Peyer's patch (tissue), 4 donors: Measurements from ENCODE around the gene TAS2R46.
"Not testable (repeated sequence)": the region's sequence is repeated elsewhere in the genome, so short reads cannot be mapped to it uniquely, and the experiment has no call there.

Source experiments
- POLR2A ChIP-seq, 2 donors: fragments of 450-650 bp; IDR thresholded peaks; one replicate each; pipeline ENCODE4 v1.5.1; 2017; ENCODE audit warnings: antibody characterized with exemption in 2 of 2, mild to moderate bottlenecking in 2 of 2, moderate library complexity in 2 of 2
- TF ChIP-seq, protein P1 (sequence below), 6 experiments: fragments of 450-650 bp in 4 of 6; fragments of 200-600 bp in 2 of 6; sonication (generic) in 1 of 6; IDR thresholded peaks; one replicate each; pipeline ENCODE4 v1.5.1; 2017 to 2019; ENCODE audit warnings: antibody characterized with exemption in 6 of 6, mild to moderate bottlenecking in 3 of 6, moderate library complexity in 1 of 6

DNA sequence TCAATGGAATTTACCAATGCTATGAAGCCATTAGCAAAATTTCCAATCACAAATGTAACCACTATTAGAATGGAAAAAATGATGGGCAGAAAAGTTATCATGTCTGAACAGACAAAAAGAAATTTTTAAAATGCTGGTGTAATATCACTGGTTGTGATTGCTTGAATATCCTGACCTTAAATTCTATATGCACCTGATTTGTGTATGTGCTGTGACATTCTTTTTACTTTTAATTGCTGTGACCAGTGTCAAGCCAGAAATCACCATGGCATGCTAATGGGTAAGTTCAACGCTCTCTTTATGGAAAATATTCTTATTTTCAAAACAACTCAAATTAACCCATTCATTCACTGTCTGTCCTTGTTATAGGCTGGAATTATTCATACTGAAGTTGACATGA lies at the start of gene TAS2R46:
- TF ChIP-seq, protein P1, sequence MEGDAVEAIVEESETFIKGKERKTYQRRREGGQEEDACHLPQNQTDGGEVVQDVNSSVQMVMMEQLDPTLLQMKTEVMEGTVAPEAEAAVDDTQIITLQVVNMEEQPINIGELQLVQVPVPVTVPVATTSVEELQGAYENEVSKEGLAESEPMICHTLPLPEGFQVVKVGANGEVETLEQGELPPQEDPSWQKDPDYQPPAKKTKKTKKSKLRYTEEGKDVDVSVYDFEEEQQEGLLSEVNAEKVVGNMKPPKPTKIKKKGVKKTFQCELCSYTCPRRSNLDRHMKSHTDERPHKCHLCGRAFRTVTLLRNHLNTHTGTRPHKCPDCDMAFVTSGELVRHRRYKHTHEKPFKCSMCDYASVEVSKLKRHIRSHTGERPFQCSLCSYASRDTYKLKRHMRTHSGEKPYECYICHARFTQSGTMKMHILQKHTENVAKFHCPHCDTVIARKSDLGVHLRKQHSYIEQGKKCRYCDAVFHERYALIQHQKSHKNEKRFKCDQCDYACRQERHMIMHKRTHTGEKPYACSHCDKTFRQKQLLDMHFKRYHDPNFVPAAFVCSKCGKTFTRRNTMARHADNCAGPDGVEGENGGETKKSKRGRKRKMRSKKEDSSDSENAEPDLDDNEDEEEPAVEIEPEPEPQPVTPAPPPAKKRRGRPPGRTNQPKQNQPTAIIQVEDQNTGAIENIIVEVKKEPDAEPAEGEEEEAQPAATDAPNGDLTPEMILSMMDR (IDR thresholded peaks at IDR 0.05): not testable (repeated sequence)
- not testable (repeated sequence) for TF ChIP-seq POLR2A (IDR thresholded peaks at IDR 0.05)
